GM18517 (cell line): ENCODE measurements around the gene PABPC3.
A peak's percentile ranks its signal among the peaks of the same experiment; 100 is the strongest.

ENCODE experiments used
- ATAC-seq: cut with Tn5 transposase; IDR thresholded peaks from one replicate; pipeline ENCODE4 v1.9.1; 2021; ENCODE audit warnings: mild to moderate bottlenecking, moderate library complexity; ENCODE audit not compliant: unreplicated experiment

The PABPC3 gene

DNA sequence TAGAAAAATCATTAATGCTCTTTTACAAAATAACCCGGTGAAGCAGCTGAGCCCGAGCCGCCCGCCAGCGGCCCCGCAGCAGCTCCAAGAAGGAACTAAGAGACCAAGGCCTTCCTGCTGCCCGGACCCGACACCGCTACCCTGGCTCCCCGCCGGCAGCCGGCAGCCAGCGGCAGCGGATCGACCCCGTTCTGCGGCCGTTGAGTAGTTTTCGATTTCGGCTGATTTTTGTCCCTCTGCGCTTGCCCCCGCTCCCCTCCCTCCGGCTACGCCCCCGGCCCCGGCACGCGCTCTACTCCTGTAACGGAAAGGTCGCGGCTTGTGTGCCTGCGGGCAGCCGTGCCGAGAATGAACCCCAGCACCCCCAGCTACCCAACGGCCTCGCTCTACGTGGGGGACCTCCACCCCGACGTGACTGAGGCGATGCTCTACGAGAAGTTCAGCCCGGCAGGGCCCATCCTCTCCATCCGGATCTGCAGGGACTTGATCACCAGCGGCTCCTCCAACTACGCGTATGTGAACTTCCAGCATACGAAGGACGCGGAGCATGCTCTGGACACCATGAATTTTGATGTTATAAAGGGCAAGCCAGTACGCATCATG lies at the start of gene PABPC3:
Gene PABPC3, plus strand, starts transcription at position 286 of the 603 bp plus-strand sequence. Its CDS starts 63 bp downstream, at position 349.
- ATAC-seq = no peak

DNA sequence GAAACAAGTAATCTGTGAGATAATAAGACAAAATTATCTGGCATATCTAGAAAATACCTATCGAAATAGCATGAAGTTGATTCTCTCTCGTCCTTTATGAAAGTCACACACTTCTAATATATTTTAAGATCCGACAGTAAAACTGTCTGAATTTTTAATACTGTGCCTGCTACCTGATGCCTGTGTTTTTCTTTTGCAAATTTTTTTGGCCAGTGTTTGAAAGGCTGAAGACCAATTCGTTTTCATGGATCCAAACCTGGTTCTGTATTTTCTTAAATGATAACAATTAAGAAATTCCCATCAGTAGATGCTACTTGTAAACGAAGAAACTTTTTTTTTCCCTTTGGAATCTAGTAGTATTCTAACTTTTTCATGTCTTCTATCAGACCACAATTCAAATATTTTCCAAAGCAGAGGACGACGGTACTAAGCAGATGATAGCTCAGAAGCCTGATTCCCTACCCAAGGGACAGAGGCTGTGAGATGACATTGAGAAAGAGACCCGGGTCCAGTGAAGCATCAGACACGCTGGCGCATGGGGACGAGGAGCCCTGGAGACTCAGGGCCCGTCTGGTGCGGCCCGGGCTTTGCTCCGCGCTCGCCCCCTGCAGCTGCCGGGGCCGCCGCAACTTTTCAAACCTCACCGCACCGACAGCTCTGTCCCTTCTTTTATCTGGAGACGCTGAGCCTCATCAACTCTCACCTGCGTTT lies 49.5 kb upstream of the PABPC3 start:
- no peak for ATAC-seq

DNA sequence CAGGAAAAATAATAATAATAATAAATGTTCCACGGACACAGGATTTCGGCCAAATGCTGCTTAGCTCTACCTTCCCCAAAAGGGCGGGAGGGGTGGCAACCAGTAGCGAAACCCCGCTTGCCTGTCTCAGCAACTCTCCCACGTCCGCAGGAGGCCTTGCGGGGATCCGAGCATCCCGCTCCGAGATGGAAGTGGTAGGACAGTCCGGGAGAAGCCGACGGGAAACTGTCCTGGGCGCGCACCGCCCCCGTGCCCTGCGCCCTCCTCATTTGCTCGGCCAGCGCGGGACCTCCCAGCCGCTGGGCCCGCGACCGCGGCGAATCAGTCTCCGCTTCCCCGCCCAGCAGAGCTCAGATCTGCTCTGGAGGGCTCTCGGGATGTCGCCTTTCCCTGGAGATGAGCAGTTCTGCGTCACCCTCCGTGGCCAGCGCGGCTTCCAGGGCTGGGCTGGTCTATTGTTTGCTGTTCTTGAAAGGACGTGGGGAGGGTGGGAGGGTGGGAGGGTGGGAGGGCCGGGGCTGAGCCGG lies 48.9 kb upstream of the PABPC3 start:
- ATAC-seq = no peak

DNA sequence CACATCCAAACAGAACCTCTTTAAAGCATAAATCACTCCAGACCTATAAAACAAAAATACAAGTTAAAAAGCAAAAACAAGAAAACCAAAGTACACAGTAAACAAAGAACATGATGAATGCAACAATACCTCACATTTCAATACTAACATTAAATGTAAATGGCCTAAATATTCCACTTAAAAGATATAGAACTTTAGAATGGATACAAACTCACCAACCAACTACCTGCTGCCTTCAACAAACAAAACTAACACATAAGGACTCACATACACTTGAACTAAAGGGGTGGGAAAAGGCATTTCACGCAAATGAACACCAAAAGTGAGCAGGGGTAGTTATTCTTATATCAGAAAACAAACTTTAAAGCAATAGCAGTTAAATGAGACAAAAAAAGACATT lies 44.9 kb upstream of the PABPC3 start:
- no peak for ATAC-seq

DNA sequence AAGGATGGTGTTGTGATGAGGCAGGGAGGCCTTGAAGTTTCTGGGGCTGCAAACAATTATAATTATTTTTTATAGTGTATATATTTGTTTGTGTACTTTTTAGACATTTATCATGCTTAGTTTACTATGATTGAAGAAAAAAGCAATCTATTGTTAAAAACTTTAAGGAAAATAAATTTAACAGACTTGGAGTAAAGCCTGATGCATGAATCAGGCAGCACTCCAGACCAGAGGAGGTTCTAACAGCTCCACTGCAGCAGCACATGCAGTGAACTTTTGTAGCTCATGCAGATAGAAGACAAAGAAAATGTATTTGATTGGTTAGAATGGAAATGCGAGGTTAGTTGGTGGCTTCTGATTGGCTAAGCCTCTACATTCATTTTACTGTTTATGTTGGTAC lies 36.8 kb upstream of the PABPC3 start:
- no peak for ATAC-seq

DNA sequence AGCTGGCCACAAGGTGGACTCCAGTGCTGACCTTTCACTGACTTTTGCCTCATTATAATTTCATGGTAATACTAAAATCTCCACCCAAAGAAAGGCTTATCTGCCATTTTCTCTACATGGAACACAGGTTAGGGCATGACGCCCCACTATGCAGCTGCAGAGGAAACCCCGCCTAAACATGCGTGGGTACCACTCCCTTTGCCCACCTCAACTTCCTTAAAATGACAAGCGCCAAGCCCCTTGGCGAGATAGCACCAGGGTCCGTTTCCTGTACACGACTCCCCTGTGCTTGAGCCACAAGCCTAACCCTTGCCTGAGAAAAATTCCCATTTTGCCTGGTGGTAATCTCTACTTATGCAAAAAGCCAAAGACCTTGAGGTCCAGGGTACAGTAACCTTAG lies 36.0 kb upstream of the PABPC3 start:
- no peak for ATAC-seq

DNA sequence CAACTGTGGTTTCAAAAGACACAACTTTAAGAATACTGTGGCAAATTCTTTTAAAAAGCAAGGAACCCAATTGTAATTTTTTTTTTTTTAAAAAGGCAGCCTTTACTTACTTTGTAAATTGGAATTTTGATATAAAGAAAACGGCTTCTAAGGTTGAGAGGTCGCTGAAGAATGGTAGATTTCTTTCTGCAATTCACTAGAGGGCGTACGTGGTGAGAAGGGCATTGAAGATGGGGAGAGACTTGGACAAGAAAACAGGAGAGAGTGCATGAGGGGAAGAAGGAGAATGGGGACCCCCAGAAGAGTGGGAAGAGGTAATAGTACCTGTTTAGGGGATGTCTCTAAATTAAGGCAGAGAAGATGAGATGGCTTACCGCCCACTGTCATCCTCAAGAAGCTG lies 33.5 kb upstream of the PABPC3 start:
- no peak for ATAC-seq

DNA sequence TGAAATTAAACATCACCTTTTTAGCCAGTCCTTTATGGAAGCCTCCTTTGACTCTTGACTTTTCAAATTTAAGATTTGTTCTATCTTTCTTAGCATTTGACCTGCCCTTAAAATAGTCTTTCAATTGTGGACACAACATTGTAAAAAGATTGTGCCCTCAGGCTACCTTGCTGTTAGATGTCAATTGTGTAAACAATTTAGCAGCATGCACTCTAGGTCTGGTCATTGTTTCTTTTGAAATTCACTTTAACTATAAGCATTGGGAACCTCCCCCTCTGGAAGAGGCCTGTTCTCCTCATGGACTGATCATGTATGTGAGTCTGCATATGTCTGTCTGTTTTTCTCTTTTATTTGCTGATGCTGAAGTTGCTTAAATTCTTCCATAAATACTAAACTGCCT lies 31.5 kb upstream of the PABPC3 start:
- ATAC-seq = no peak

DNA sequence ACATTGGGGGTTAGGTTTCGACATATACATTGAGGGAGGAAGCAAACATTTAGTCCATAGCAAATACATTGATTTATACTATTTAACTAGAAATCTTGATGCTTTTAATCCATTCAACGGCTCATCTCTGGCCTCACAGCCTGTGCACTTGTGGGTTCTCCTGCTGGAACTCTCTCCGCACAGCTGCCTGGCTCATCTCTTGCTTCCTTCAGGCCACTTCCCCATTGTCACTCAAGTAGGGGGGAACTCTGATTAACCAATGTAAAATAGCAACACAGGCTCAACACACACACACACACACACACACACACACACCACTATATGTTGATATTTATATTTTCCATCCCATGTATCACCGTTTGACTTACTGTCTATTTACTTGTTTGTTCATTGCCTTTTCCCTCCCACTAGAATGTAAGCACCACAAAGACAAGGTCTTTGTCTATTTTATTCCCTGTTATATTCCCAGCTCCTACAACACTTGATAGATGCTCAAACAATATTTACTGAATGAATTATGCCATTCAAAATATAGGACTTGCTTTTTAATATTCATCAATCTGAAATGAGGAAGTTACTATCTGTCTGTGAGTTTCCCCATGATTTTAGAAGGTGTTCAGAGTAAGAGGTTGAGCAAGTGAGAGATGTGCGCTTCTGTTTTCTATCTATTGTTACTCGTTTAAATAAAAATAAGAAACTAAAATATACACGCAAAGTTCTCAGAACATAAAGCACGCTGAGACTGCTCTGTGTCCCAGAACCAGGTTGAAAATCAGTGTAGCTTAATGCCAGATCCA lies 29.8 kb upstream of the PABPC3 start:
- no peak for ATAC-seq

DNA sequence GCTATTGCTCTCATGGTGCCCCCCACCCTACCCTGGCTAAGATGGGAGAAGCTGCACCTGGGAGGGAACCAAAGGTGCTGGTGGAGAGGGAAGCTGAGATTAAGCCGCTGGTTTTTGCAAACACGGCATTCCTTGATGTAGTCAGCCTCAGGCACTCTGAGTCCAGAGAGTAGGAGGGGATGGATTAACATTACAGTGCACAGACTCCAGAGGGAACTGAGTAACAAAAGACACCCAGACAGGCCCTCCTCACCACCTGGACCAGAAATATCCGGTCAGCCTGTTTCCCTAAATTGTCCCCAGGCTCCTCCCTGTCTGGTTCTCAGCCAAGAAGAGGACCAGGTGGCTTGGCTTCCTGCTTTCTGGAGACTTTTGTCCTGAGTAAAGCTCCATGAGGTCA lies 28.9 kb upstream of the PABPC3 start:
- ATAC-seq = no peak

DNA sequence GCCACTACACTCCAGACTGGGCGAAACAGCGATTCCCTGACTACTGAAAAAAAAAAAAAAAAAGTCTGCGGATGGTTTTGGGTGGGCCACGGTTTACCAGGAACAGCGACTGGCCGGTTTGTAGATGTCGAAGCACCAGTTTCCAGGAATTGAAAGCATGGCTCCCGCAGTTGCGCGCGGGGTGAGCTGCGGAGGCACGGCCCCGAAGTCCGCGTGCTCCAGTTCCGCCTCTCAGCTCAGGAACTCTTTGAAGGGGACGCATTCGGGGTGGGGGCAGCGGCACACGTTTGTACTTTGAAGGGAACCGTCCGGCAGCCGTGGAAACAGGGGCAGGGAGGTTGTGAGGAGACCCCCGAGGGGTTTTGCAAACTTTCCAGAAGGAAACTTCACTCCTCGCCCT lies 27.1 kb upstream of the PABPC3 start:
- ATAC-seq = no peak

DNA sequence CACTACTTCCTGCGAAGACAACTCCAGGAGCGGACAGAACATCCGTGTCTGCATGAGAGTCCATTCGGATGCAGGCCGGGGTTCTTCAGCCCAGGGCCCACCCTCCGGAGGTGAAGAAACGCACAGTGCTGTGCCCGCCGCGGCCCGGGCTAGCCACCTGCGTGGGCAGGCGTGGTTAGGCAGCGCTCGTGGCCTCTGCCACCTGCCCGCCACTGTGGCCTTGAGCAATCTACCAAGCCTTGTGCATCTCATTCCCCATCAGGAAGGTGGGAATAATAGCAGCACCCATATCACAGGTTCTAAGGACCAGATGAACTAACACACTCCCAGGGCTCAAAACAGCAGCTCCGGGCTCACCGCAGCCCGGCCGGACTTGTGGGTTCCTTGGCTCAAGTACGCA lies 26.7 kb upstream of the PABPC3 start:
- ATAC-seq = no peak

DNA sequence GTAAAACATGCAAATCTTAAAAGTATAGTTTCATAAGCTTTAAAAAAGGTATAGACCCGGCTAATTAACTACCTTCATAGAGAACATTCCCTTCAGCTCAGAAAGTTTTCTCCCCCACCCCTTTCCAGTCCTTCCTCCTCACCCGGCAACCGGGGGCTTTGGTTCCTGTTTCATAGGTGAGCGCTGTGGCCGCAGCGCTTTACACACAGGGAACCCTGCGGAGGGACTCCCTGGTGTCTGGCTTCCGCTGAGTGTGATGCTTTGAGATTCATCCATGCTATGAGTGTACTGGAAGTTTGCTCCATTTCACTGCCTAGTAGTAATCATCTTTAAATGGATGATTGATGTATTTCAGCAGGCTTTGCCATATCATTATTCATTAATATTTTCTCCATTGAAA lies 26.0 kb upstream of the PABPC3 start:
- no peak for ATAC-seq

DNA sequence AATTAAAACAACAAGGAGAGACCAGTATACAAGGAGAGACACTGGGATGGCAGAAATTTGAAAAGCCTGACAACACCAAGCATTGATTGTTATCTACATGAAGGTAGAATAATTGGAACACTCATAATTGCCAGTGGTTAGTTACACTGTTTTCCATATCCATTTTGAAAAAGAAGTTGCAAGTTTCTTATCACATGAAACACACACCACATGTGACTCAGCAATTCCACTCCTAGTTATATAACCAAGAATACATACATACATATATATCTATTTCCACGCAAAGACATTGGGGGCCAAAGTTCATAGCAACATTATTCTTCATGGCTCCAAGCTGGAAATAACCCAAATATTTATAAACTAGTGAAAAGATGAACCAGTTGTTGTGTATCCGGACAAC lies 15.2 kb upstream of the PABPC3 start:
- no peak for ATAC-seq

DNA sequence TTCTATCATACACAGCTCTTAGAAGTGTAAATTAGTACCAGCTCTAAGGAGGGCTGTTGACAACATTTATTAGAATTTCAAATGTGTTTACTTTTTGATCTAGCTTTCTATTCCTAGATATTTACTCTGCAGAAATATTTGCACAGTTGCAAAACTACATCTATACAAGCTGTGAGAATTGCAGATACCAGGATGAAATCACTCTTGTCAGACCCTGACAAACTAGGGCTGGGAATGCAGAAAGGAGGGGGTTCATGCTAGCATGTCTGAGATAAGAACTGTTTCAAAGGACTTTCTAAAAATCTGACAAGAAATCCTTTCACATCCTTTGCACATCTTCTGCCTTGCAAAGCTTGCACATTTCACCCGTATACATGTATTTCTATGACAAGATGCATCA lies 11.8 kb upstream of the PABPC3 start:
- no peak for ATAC-seq

DNA sequence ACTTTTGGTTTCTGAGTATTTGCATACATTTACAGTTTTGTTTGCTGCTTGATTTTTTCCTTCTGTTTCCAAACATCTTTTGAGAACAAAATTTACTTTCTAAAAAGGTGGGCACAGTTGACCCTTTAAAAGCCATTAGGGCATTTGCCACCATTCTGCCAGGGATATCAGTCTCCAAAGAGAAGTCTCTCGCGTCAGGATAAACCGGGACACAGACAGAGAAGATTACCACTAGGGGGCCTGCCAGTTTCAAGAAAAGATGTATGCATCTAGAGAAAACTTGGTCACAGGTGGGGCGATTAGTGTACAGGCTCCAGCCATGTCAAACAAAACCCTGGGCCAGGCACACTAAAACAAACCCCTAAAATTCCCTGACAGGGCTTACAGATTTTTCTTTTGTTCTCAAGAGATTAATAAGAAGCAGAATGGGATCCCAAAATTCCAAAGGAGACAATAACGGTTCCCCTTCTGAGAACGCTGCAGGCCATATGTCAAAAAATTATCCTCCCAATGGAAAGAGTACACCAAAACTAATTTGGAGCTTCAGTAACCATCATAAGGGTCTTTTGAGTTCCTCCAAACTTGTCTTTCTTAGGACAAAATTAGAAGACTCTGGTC lies 10.7 kb upstream of the PABPC3 start:
- ATAC-seq = peak; percentile 51

DNA sequence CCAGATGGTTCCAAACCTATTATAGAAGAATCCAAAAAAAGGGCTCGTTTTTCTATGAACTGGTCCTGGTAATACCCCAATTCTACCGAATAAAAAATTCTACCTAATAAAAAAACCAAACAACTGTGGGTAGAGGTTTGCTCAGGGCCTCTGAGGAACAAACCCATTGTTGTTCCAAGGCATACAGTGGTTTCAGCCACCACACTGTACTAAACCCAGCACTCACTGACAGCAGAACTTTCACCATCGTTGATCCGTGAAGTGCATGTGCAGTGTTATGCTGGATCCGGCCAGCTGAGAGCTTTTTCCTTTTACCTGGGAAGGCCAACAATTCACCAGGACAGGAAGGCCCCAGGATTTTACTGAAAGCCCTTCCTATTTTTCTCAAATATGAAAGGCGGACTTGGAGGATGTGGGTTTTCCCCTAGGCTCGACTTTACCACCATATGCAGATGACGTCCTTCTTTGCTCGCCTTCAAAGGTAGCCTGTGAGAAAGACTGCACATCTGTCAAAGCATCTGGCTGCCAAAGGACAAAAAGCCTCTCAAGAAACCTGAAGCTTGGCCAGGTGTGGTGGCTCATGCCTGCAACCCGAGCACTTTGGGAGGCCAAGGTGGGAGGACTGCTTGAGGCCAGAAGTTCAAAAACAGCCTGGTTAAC lies 7.2 kb upstream of the PABPC3 start:
- ATAC-seq = no peak

DNA sequence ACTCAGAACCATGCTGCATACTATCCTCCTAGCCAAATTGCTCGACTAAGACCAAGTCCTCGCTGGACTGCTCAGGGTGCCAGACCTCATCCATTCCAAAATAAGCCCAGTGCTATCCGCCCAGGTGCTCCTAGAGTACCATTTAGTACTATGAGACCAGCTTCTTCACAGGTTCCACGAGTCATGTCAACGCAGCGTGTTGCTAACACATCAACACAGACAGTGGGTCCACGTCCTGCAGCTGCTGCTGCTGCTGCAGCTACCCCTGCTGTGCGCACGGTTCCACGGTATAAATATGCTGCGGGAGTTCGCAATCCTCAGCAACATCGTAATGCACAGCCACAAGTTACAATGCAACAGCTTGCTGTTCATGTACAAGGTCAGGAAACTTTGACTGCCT lies 1.5 kb downstream of the PABPC3 start:
- no peak for ATAC-seq

DNA sequence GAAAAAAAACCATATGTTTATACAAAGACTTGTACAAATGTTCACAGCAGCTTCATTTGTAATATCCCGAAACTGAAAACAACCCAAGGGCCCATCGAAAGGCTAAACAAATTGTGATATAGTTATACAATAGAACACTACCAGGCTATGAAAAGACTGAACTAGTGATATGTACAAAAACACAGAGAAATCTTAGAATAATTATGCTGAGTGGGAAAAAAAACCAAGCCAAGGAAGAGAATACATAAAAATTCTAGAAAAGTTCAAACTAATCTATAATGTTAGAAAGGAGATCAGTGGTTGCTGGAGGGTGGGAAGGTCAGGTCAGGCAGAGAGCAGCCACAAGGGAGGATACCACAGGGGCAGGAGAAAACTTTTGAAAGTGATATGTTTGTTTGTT lies 7.8 kb downstream of the PABPC3 start:
- no peak for ATAC-seq

DNA sequence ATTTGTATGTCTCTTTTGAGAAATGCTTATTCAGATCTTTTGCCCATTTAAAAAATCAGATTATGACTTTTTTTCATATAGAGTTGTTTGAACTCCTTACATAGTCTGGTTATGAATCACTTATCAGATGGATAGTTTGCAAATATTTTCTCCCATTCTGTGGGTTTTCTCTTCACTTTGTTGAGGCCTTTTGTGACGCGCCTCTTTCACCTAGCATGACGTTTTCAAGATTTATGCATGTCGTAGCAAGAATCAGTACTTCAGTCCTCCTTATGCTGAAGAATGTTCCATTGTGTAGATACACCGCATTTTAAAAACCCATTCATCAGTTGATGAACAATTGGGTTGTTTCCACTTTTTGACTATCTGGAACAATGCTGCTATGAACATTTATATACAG lies 13.4 kb downstream of the PABPC3 start:
- ATAC-seq = no peak
